SK-N-SH (cell line): Measurements from ENCODE around the gene IQSEC1. TPM values are rescaled to one million over a fixed set of nuclear protein-coding genes. Genes with fewer than 3 reads are reported as not detected.

Experiments used
- CTCF ChIA-PET: fragments of 300-600, 350-600 bp; formaldehyde crosslinking; extraction: SDS; loops from one replicate; lab custom pipeline; 2021; lab: Yijun Ruan, JAX
- POLR2A ChIA-PET: fragments of 350-600 bp; sonication (Branson Sonifier 250); formaldehyde crosslinking; extraction: SDS; loops from one replicate; lab custom pipeline; 2020; ENCODE audit warnings: antibody characterized with exemption, inconsistent platforms; lab: Yijun Ruan, JAX
- DNase-seq: peaks from one replicate; pipeline ENCODE4 v3.0.0; 2012
- H2AFZ ChIP-seq: fragments of 200-600 bp; sonication (generic); 2 replicates; pipeline ENCODE4 v1.8.1; 2016; ENCODE audit warnings: antibody characterized with exemption, mild to moderate bottlenecking, low read depth
- H3F3A ChIP-seq: fragments of 200-600 bp; sonication (generic); replicated peaks from 2 replicates; pipeline ENCODE3; 2016; ENCODE audit warnings: antibody characterized with exemption, mild to moderate bottlenecking; ENCODE audit not compliant: insufficient read depth
- H3K27ac ChIP-seq, 2 experiments: fragments of 200-500 bp in 1 of 2; fragments of 200-600 bp in 1 of 2; sonication (Bioruptor generic) in 1 of 2; sonication (generic), shearing (Covaris generic) in 1 of 2; 2 replicates each; pipeline versions ENCODE4 v1.5.1 to v1.6.1; 2014 to 2016; ENCODE audit warnings: low read depth in 2 of 2, inconsistent platforms in 1 of 2, low read length in 1 of 2, mild to moderate bottlenecking in 1 of 2, mixed read lengths in 1 of 2
- H3K27me3 ChIP-seq: fragments of 200-600 bp; sonication (generic), shearing (Covaris generic); 2 replicates; pipeline ENCODE4 v1.6.1; 2016; ENCODE audit warnings: mixed run types; ENCODE audit not compliant: insufficient read depth
- H3K36me3 ChIP-seq, 2 experiments: fragments of 200-500 bp in 1 of 2; fragments of 200-600 bp in 1 of 2; sonication (Bioruptor generic) in 1 of 2; sonication (generic) in 1 of 2; replicated peaks in 1 of 2; 2 replicates each; pipeline versions ENCODE3 to v1.5.1; 2014 to 2016; ENCODE audit warnings: low read length in 1 of 2, mild to moderate bottlenecking in 1 of 2; ENCODE audit not compliant: insufficient read depth in 2 of 2, control insufficient read depth in 1 of 2
- H3K4me1 ChIP-seq, 2 experiments: fragments of 200-500 bp in 1 of 2; fragments of 200-600 bp in 1 of 2; sonication (Bioruptor generic) in 1 of 2; sonication (generic), shearing (Covaris generic) in 1 of 2; 2 replicates each; pipeline versions ENCODE4 v1.5.1 to v1.6.1; 2014 to 2016; ENCODE audit warnings: low read depth in 1 of 2, low read length in 1 of 2, mixed run types in 1 of 2; ENCODE audit not compliant: insufficient read depth in 2 of 2, control insufficient read depth in 1 of 2
- H3K4me2 ChIP-seq: fragments of 200-600 bp; sonication (generic), shearing (Covaris generic); 2 replicates; pipeline ENCODE4 v1.6.1; 2017; ENCODE audit warnings: mixed run types
- H3K4me3 ChIP-seq, 2 experiments: fragments of 200-500 bp in 1 of 2; fragments of 200-600 bp in 1 of 2; sonication (Bioruptor generic) in 1 of 2; sonication (generic), shearing (Covaris generic) in 1 of 2; 2 replicates each; pipeline versions ENCODE4 v1.5.1 to v1.8.1; 2014 to 2016; ENCODE audit warnings: low read depth in 2 of 2, inconsistent platforms in 1 of 2, low read length in 1 of 2, mild to moderate bottlenecking in 1 of 2, mixed read lengths in 1 of 2, moderate library complexity in 1 of 2
- H3K79me2 ChIP-seq: fragments of 200-600 bp; sonication (generic); 2 replicates; pipeline ENCODE4 v1.8.1; 2017; ENCODE audit warnings: mild to moderate bottlenecking; ENCODE audit not compliant: insufficient read depth
- H3K9ac ChIP-seq: fragments of 200-600 bp; sonication (generic); 2 replicates; pipeline ENCODE4 v1.6.1; 2017; ENCODE audit warnings: mixed run types
- H3K9me2 ChIP-seq: fragments of 200-600 bp; sonication (generic); 2 replicates; pipeline ENCODE4 v1.6.1; 2017; ENCODE audit warnings: mixed run types
- H3K9me3 ChIP-seq: fragments of 200-600 bp; sonication (generic); 2 replicates; pipeline ENCODE4 v1.6.1; 2017; ENCODE audit warnings: mixed run types, mild to moderate bottlenecking, moderate library complexity
- H4K20me1 ChIP-seq: fragments of 200-600 bp; sonication (generic); 2 replicates; pipeline ENCODE4 v1.6.1; 2017; ENCODE audit warnings: mild to moderate bottlenecking, mixed run types; ENCODE audit not compliant: insufficient read depth
- EP300 ChIP-seq, 2 experiments: IDR thresholded peaks; 2 replicates each; pipeline versions ENCODE4 v1.4.0 to v1.6.1; 2012; ENCODE audit warnings: borderline replicate concordance in 1 of 2, low read depth in 1 of 2, low read length in 1 of 2
- EZH2phosphoT487 ChIP-seq: fragments of 200-600 bp; sonication (generic); IDR thresholded peaks from 2 replicates; pipeline ENCODE4 v1.6.1; 2017; ENCODE audit warnings: low read depth, mixed run types, mild to moderate bottlenecking, antibody characterized with exemption, moderate library complexity, borderline replicate concordance
- GATA2 ChIP-seq: sonication (generic); formaldehyde crosslinking; IDR thresholded peaks from 2 replicates; pipeline ENCODE4 v1.5.0; 2020; ENCODE audit warnings: mild to moderate bottlenecking, missing genetic modification reagents
- MEF2A ChIP-seq: IDR thresholded peaks from 2 replicates; pipeline ENCODE4 v1.4.0; 2012; ENCODE audit warnings: low read depth, borderline replicate concordance
- MXI1 ChIP-seq: IDR thresholded peaks from 2 replicates; pipeline ENCODE4 v1.6.1; 2012; ENCODE audit warnings: mild to moderate bottlenecking, low read depth, low read length, improper control_type of control experiment
- NRF1 ChIP-seq: IDR thresholded peaks from 2 replicates; pipeline ENCODE4 v1.6.1; 2012; ENCODE audit warnings: low read depth, mild to moderate bottlenecking, low read length
- POLR2AphosphoS5 ChIP-seq: IDR thresholded peaks from 2 replicates; pipeline ENCODE4 v1.6.1; 2012; ENCODE audit warnings: low read depth, low read length
- WGBS: methylation state at CpG from one replicate; pipeline ENCODE4 v1.1.6; 2017; ENCODE audit warnings: low lambda C conversion rate; 5-methylcytosine and 5-hydroxymethylcytosine counted together
- polyA plus RNA-seq, 3 experiments: library from polyadenylated mRNA; depleted of rRNA; stranded (reverse); fragments of >200 nt; gene quantifications; 2 replicates each; pipeline ENCODE4 v1.2.3, GENCODE V29; 2012
- TF ChIP-seq, protein P1 (sequence below): IDR thresholded peaks from 2 replicates; pipeline ENCODE4 v1.4.0; 2012; ENCODE audit warnings: low read depth, borderline replicate concordance
- TF ChIP-seq, protein P2 (sequence below): IDR thresholded peaks from 2 replicates; pipeline ENCODE4 v1.4.0; 2012; ENCODE audit warnings: low read depth, borderline replicate concordance
- TF ChIP-seq, protein P3 (sequence below): IDR thresholded peaks from 2 replicates; pipeline ENCODE4; 2012
- TF ChIP-seq, protein P4 (sequence below): fragments of 150-350 bp; IDR thresholded peaks from 2 replicates; pipeline ENCODE4 v1.6.1; 2017; ENCODE audit warnings: antibody characterized with exemption, low read length, low read depth, borderline replicate concordance

IQSEC1 gene
- polyA plus RNA-seq, 1 of the 3 experiments (the other 2 are of a cell fraction), result 6.2 TPM

DNA sequence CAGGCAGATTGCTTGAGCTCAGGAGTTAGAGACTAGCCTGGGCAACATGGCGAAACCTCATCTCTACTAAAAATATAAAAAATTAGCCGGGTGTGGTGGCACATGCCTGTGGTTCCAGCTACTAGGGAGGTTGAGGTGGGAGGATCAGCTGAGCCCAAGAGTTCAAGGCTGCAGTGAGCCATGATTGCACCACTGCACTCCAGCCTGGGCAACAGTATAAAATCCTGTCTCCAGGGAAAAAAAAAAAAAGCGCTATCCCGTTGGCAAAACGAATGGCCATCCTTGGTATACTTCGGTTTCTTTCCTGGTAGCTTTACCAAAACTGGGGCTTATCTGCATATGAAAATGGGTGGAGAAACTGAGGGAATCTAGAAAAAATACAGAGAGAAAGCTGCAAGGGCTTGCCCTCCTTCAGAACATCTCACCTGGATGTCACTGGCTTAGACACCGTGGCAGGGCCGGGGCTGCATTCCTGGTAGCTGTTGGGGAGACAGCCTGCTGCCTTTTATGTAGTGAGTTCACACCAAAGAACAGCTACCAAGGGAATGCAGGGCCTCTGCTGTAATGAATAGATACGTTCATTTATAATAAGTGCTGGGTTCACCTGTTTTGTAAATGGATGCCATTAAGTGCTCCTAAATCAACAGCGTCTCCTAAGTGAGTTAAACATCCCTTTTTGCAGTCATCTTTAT is 96.0 kb downstream of the IQSEC1 start:
- H3K4me3 ChIP-seq, result no peak overlapping the region
- H3K27ac ChIP-seq, result no peak overlapping the region
- H3K79me2 ChIP-seq, result no peaks in the 10 kb centered on the region
- ChIA-PET CTCF (interaction anchor here (1.0 to 1.7 kb wide), 5 partner anchors 22 to 135 kb away, joined by 3 to 5 read pairs (median 3); partner anchors contain the start of gene RPL32), POLR2A (no interaction called here)
- no peaks in the 10 kb centered on the region for H3K9me3 ChIP-seq
- 87% methylated on average over 10 of the region's 10 CpGs for WGBS
- H3K9me2 ChIP-seq, result no peaks in the 10 kb centered on the region
- no peak overlapping the region for H2AFZ ChIP-seq
- TF ChIP-seq, protein P1, sequence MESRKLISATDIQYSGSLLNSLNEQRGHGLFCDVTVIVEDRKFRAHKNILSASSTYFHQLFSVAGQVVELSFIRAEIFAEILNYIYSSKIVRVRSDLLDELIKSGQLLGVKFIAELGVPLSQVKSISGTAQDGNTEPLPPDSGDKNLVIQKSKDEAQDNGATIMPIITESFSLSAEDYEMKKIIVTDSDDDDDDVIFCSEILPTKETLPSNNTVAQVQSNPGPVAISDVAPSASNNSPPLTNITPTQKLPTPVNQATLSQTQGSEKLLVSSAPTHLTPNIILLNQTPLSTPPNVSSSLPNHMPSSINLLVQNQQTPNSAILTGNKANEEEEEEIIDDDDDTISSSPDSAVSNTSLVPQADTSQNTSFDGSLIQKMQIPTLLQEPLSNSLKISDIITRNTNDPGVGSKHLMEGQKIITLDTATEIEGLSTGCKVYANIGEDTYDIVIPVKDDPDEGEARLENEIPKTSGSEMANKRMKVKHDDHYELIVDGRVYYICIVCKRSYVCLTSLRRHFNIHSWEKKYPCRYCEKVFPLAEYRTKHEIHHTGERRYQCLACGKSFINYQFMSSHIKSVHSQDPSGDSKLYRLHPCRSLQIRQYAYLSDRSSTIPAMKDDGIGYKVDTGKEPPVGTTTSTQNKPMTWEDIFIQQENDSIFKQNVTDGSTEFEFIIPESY, result no peak
- TF ChIP-seq NRF1 (no peak), GATA2 (CRISPR knock-in tag) (no peak), POLR2AphosphoS5 (no peak)
- TF ChIP-seq, all 33 proteins: peak for 0
- H3K4me2 ChIP-seq, result no peak overlapping the region
- no peak for DNase-seq
- H3K27me3 ChIP-seq, result no peaks in the 10 kb centered on the region
- peaks cover 0 to 8% of the 10 kb centered on the region in 2 experiments; a peak in 1 of 4 replicates for H3K4me1 ChIP-seq
- H3K9ac ChIP-seq, result no peak overlapping the region
- H4K20me1 ChIP-seq, result no peaks in the 10 kb centered on the region
- no peaks in the 10 kb centered on the region for H3K36me3 ChIP-seq
- H3F3A ChIP-seq, result no peaks in the 10 kb centered on the region

DNA sequence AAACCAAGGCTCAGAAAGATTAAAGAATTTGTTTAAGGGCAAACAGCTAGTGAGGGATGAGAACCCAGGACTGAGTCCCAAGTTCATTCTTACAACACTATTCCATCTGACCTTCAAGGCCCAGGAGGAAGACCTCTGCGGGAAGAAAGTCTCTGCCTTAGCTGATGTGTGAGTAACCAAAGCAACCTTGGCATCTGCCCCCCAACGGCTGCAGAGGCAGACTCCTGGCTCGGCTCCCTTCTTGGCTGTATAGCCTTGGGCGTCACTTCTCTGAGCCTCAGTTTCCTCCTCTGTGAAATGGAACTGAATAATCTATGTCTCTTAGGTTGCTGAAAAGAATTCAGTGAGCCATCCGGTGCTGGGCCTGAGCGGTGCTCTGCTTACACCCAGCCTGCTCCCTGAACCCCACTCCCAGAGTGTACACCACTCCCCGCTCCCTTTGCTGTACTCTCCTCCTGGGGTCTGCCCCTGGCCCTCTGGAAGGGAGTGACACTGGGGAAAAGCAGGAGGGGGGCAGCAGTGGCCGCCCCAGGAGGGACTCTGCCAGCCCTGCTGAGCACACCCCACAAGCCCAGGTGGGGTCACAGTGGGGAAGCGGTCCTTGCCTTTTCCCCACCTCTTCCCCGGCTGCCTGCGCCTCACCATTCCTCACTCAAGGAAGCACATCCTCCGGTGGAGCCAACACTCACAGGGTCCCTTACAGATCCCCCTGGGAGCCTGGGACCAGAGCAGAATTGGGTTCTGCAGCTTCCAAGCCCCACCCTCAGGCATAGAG is 97.3 kb downstream of the IQSEC1 start:
- Histone ChIP-seq H3K27me3 (no peaks in the 10 kb centered on the region), H3K9ac (no peak overlapping the region), H3K4me2 (no peak overlapping the region), H3F3A (no peaks in the 10 kb centered on the region), H3K9me2 (no peaks in the 10 kb centered on the region), H4K20me1 (no peaks in the 10 kb centered on the region), H3K79me2 (no peaks in the 10 kb centered on the region), H3K36me3 (no peaks in the 10 kb centered on the region), H3K4me1 (peaks cover 0 to 8% of the 10 kb centered on the region in 2 experiments; a peak in 1 of 4 replicates), H3K4me3 (no peak overlapping the region), H3K9me3 (no peaks in the 10 kb centered on the region), H2AFZ (no peak overlapping the region), H3K27ac (no peak overlapping the region)
- TF ChIP-seq MEF2A (no peak), POLR2AphosphoS5 (no peak), EP300 (IDR thresholded peaks at IDR 0.05; ENCODE audit: borderline replicate concordance in 1 of 2, low read depth in 1 of 2, low read length in 1 of 2) (no peak), EZH2phosphoT487 (no peak), MXI1 (no peak)
- TF ChIP-seq, protein P2, sequence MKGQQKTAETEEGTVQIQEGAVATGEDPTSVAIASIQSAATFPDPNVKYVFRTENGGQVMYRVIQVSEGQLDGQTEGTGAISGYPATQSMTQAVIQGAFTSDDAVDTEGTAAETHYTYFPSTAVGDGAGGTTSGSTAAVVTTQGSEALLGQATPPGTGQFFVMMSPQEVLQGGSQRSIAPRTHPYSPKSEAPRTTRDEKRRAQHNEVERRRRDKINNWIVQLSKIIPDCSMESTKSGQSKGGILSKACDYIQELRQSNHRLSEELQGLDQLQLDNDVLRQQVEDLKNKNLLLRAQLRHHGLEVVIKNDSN, result no peak
- TF ChIP-seq, protein P3, sequence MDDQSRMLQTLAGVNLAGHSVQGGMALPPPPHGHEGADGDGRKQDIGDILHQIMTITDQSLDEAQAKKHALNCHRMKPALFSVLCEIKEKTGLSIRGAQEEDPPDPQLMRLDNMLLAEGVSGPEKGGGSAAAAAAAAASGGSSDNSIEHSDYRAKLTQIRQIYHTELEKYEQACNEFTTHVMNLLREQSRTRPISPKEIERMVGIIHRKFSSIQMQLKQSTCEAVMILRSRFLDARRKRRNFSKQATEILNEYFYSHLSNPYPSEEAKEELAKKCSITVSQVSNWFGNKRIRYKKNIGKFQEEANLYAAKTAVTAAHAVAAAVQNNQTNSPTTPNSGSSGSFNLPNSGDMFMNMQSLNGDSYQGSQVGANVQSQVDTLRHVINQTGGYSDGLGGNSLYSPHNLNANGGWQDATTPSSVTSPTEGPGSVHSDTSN, result no peak
- TF ChIP-seq, protein P4, sequence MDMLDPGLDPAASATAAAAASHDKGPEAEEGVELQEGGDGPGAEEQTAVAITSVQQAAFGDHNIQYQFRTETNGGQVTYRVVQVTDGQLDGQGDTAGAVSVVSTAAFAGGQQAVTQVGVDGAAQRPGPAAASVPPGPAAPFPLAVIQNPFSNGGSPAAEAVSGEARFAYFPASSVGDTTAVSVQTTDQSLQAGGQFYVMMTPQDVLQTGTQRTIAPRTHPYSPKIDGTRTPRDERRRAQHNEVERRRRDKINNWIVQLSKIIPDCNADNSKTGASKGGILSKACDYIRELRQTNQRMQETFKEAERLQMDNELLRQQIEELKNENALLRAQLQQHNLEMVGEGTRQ, result no peak
- DNase-seq, result no peak
- ChIA-PET CTCF (interaction anchor here (1.1 to 1.2 kb wide), 2 partner anchors 9 to 27 kb away, joined by 3 to 4 read pairs; no protein-coding TSS in a partner anchor), POLR2A (no interaction called here)
- WGBS, result 75% methylated on average over 9 of the region's 12 CpGs
